ENCODE data around the gene DAB2IP.

DAB2IP gene

GRCh38 chr9:121714873-121715272 is 63.4 kb downstream of the DAB2IP start:
- in situ Hi-C loops (cut with HindIII; ENCODE audit: low sequenced_read_pairs), result no loop called here
- no peak overlapping the region for H3K4me3 ChIP-seq (ENCODE audit: low read depth, low read length)
- TF ChIP-seq CTCF (IDR thresholded peaks at IDR 0.05; ENCODE audit: low read depth, low read length), result no peak
- no peak for DNase-seq (ENCODE audit: low read depth, low spot score)

GRCh38 chr9:121717141-121717991 is 65.9 kb downstream of the DAB2IP start:
- no peak overlapping the region for H3K4me3 ChIP-seq (ENCODE audit: low read depth, low read length)
- TF ChIP-seq CTCF (IDR thresholded peaks at IDR 0.05; ENCODE audit: low read depth, low read length), result no peak
- no peak for DNase-seq (ENCODE audit: low read depth, low spot score)
- in situ Hi-C loops (cut with HindIII; ENCODE audit: low sequenced_read_pairs), result no loop called here

GRCh38 chr9:121718084-121718483 is 66.7 kb downstream of the DAB2IP start:
- peak; percentile 56 for DNase-seq (ENCODE audit: low read depth, low spot score)

GRCh38 chr9:121718501-121718900 is 67.1 kb downstream of the DAB2IP start:
- no peak for TF ChIP-seq CTCF (IDR thresholded peaks at IDR 0.05; ENCODE audit: low read depth, low read length)
- in situ Hi-C loops (cut with HindIII; ENCODE audit: low sequenced_read_pairs), result no loop called here
- no peak for DNase-seq (ENCODE audit: low read depth, low spot score)
- no peak overlapping the region for H3K4me3 ChIP-seq (ENCODE audit: low read depth, low read length)

More at GRCh38 chr9:121718084-121718483, 66.7 kb downstream of the DAB2IP start:
- no peak overlapping the region for H3K4me3 ChIP-seq (ENCODE audit: low read depth, low read length)
- in situ Hi-C loops (cut with HindIII; ENCODE audit: low sequenced_read_pairs), result no loop called here
- no peak for TF ChIP-seq CTCF (IDR thresholded peaks at IDR 0.05; ENCODE audit: low read depth, low read length)

GRCh38 chr9:121720311-121721057 is 69.0 kb downstream of the DAB2IP start:
- no peak for TF ChIP-seq CTCF (IDR thresholded peaks at IDR 0.05; ENCODE audit: low read depth, low read length)
- H3K4me3 ChIP-seq (ENCODE audit: low read depth, low read length), result no peak overlapping the region
- no peak for DNase-seq (ENCODE audit: low read depth, low spot score)
- in situ Hi-C loops (cut with HindIII; ENCODE audit: low sequenced_read_pairs), result no loop called here

- H3K4me3 ChIP-seq (ENCODE audit: low read depth, low read length), result no peak overlapping the region
- no peak for DNase-seq (ENCODE audit: low read depth, low spot score)
- peak; percentile 35 for TF ChIP-seq CTCF (IDR thresholded peaks at IDR 0.05; ENCODE audit: low read depth, low read length)
- in situ Hi-C loops (cut with HindIII; ENCODE audit: low sequenced_read_pairs), result no loop called here
These were observed 69.6 kb downstream of the DAB2IP start for GRCh38 chr9:121721058-121721350.

Measured in astrocyte of the spinal cord (primary cell).